Mesendoderm (in vitro differentiated cells): ENCODE data around the gene STX4.

ENCODE experiments used
- DNase-seq: peaks from one replicate; pipeline ENCODE4 v3.0.0; 2013
- H2AK5ac ChIP-seq: 2 replicates; pipeline ENCODE4 v1.6.1; 2013; ENCODE audit warnings: low read length, inconsistent platforms
- H2BK120ac ChIP-seq: 2 replicates; pipeline ENCODE4 v1.6.1; 2013; ENCODE audit warnings: low read depth, mild to moderate bottlenecking, low read length, moderate library complexity, mixed read lengths
- H2BK15ac ChIP-seq: replicated peaks from 2 replicates; pipeline ENCODE4 v1.6.1; 2013; ENCODE audit warnings: low read depth, mild to moderate bottlenecking, moderate library complexity
- H2BK5ac ChIP-seq: 2 replicates; pipeline ENCODE4 v1.6.1; 2013; ENCODE audit warnings: low read length, inconsistent platforms
- H3K18ac ChIP-seq: 2 replicates; pipeline ENCODE4 v1.6.1; 2013; ENCODE audit warnings: mild to moderate bottlenecking, low read length, mixed read lengths
- H3K23ac ChIP-seq: one replicate; pipeline ENCODE4 v1.6.1; 2013; ENCODE audit warnings: low read length
- H3K27ac ChIP-seq: 2 replicates; pipeline ENCODE4 v1.5.1; 2013; ENCODE audit warnings: low read depth, mild to moderate bottlenecking, inconsistent platforms, low read length, moderate library complexity
- H3K27me3 ChIP-seq: 2 replicates; pipeline ENCODE4 v1.6.1; 2013; ENCODE audit warnings: low read length, control low read depth, mild to moderate bottlenecking, inconsistent platforms; ENCODE audit not compliant: insufficient read depth, poor library complexity
- H3K36me3 ChIP-seq: 2 replicates; pipeline ENCODE4 v1.6.1; 2013; ENCODE audit warnings: low read length, inconsistent platforms; ENCODE audit not compliant: control insufficient read depth, insufficient read depth
- H3K4ac ChIP-seq: one replicate; pipeline ENCODE4 v1.6.1; 2013; ENCODE audit warnings: low read depth, mild to moderate bottlenecking, low read length, moderate library complexity
- H3K4me1 ChIP-seq: 2 replicates; pipeline ENCODE4 v1.6.1; 2013; ENCODE audit warnings: low read depth, low read length, inconsistent platforms; ENCODE audit not compliant: control insufficient read depth
- H3K4me2 ChIP-seq: 2 replicates; pipeline ENCODE4 v1.6.1; 2013; ENCODE audit warnings: low read length
- H3K4me3 ChIP-seq: 2 replicates; pipeline ENCODE4 v1.5.1; 2013; ENCODE audit warnings: mild to moderate bottlenecking, low read length
- H3K56ac ChIP-seq: one replicate; pipeline ENCODE4 v1.6.1; 2013; ENCODE audit warnings: low read length
- H3K79me1 ChIP-seq: 2 replicates; pipeline ENCODE4 v1.6.1; 2013; ENCODE audit warnings: low read length, inconsistent platforms
- H3K79me2 ChIP-seq: 2 replicates; pipeline ENCODE4 v1.6.1; 2013; ENCODE audit warnings: mild to moderate bottlenecking, low read length; ENCODE audit not compliant: control insufficient read depth, insufficient read depth
- H3K9ac ChIP-seq: 2 replicates; pipeline ENCODE4 v1.6.1; 2013; ENCODE audit warnings: low read length, inconsistent platforms
- H4K5ac ChIP-seq: one replicate; pipeline ENCODE4 v1.6.1; 2013; ENCODE audit warnings: low read length
- H4K8ac ChIP-seq: one replicate; pipeline ENCODE4 v1.6.1; 2013; ENCODE audit warnings: low read depth, mild to moderate bottlenecking, control low read depth, low read length, moderate library complexity
- WGBS: extraction: QIAGEN DNeasy Blood & Tissue Kit; methylation state at CpG from one replicate; pipeline ENCODE4 v1.1.7; 2013; ENCODE audit warnings: low lambda C conversion rate, missing lambda C conversion rate; ENCODE audit not compliant: insufficient coverage; ENCODE audit errors: extremely low coverage; 5-methylcytosine and 5-hydroxymethylcytosine counted together

STX4 gene

GRCh38 chr16:30986129-30986991 lies 47.0 kb upstream of the STX4 start:
- Histone ChIP-seq H3K18ac (no peak overlapping the region), H3K4me2 (no peak overlapping the region), H3K9ac (no peak overlapping the region), H3K36me3 (peaks cover 1% of the 10 kb centered on the region), H3K4ac (no peak overlapping the region), H3K27ac (no peak overlapping the region), H2AK5ac (no peak overlapping the region), H2BK15ac (no peak overlapping the region), H3K4me3 (no peak overlapping the region), H3K56ac (no peak overlapping the region), H3K79me1 (no peaks in the 10 kb centered on the region), H3K4me1 (peaks cover 2% of the 10 kb centered on the region), H4K5ac (no peak overlapping the region), H2BK5ac (no peak overlapping the region), H2BK120ac (no peak overlapping the region), H4K8ac (no peak overlapping the region), H3K79me2 (no peaks in the 10 kb centered on the region), H3K23ac (no peak overlapping the region), H3K27me3 (no peaks in the 10 kb centered on the region)
- WGBS: no CpG with 5 or more reads among the region's 29 CpGs
- no peak for DNase-seq

- Histone ChIP-seq H2BK120ac (no peak overlapping the region), H3K4me3 (no peak overlapping the region), H3K56ac (no peak overlapping the region), H3K27ac (no peak overlapping the region), H3K4me2 (no peak overlapping the region), H2BK15ac (no peak overlapping the region), H3K18ac (no peak overlapping the region), H4K8ac (no peak overlapping the region), H4K5ac (no peak overlapping the region), H3K4me1 (peaks cover 2% of the 10 kb centered on the region), H2BK5ac (no peak overlapping the region), H2AK5ac (no peak overlapping the region), H3K79me1 (no peaks in the 10 kb centered on the region), H3K9ac (no peak overlapping the region), H3K23ac (no peak overlapping the region), H3K79me2 (no peaks in the 10 kb centered on the region), H3K4ac (no peak overlapping the region), H3K36me3 (peaks cover 1% of the 10 kb centered on the region), H3K27me3 (no peaks in the 10 kb centered on the region)
- DNase-seq: no peak
- no CpG with 5 or more reads among the region's 30 CpGs for WGBS
These were observed 45.7 kb upstream of the STX4 start for GRCh38 chr16:30987581-30988190.

GRCh38 chr16:30989469-30990047 lies 43.8 kb upstream of the STX4 start:
- Histone ChIP-seq H2BK120ac (no peak overlapping the region), H3K79me1 (no peaks in the 10 kb centered on the region), H3K23ac (no peak overlapping the region), H4K8ac (no peak overlapping the region), H3K56ac (no peak overlapping the region), H3K4me3 (no peak overlapping the region), H3K36me3 (no peaks in the 10 kb centered on the region), H3K4ac (no peak overlapping the region), H3K18ac (no peak overlapping the region), H2BK5ac (no peak overlapping the region), H3K9ac (no peak overlapping the region), H3K27me3 (no peaks in the 10 kb centered on the region), H2AK5ac (no peak overlapping the region), H3K27ac (no peak overlapping the region), H3K79me2 (no peaks in the 10 kb centered on the region), H2BK15ac (no peak overlapping the region), H4K5ac (no peak overlapping the region), H3K4me2 (no peak overlapping the region), H3K4me1 (peaks cover 2% of the 10 kb centered on the region)
- no CpG with 5 or more reads among the region's 23 CpGs for WGBS
- DNase-seq: no peak

GRCh38 chr16:30990105-30990504 lies 43.3 kb upstream of the STX4 start:
- no peak overlapping the region for H2AK5ac ChIP-seq
- no peak overlapping the region for H3K9ac ChIP-seq
- H3K56ac ChIP-seq: no peak overlapping the region
- no peak overlapping the region for H2BK120ac ChIP-seq
- no peak overlapping the region for H3K18ac ChIP-seq
- no peak overlapping the region for H3K23ac ChIP-seq
- H3K4me2 ChIP-seq: no peak overlapping the region
- H3K4me1 ChIP-seq: peaks cover 1% of the 10 kb centered on the region
- H4K5ac ChIP-seq: no peak overlapping the region
- no peak overlapping the region for H3K4ac ChIP-seq
- H3K79me1 ChIP-seq: no peaks in the 10 kb centered on the region
- no CpG with 5 or more reads among the region's 12 CpGs for WGBS
- H4K8ac ChIP-seq: no peak overlapping the region
- H3K79me2 ChIP-seq: no peaks in the 10 kb centered on the region
- no peak for DNase-seq
- H3K4me3 ChIP-seq: no peak overlapping the region
- H3K36me3 ChIP-seq: no peaks in the 10 kb centered on the region
- H2BK15ac ChIP-seq: no peak overlapping the region
- H2BK5ac ChIP-seq: no peak overlapping the region
- no peak overlapping the region for H3K27ac ChIP-seq
- H3K27me3 ChIP-seq: no peaks in the 10 kb centered on the region

GRCh38 chr16:30991052-30991451 lies 42.3 kb upstream of the STX4 start:
- H3K79me1 ChIP-seq: no peaks in the 10 kb centered on the region
- H4K8ac ChIP-seq: no peak overlapping the region
- no peak overlapping the region for H2BK5ac ChIP-seq
- H3K27me3 ChIP-seq: no peaks in the 10 kb centered on the region
- no peaks in the 10 kb centered on the region for H3K4me1 ChIP-seq
- no peak overlapping the region for H3K18ac ChIP-seq
- no peak overlapping the region for H3K56ac ChIP-seq
- no peak overlapping the region for H3K27ac ChIP-seq
- H2BK120ac ChIP-seq: no peak overlapping the region
- no peak overlapping the region for H3K9ac ChIP-seq
- WGBS: no CpG with 5 or more reads among the region's 8 CpGs
- H3K4me3 ChIP-seq: no peak overlapping the region
- no peaks in the 10 kb centered on the region for H3K79me2 ChIP-seq
- no peak overlapping the region for H3K4ac ChIP-seq
- DNase-seq: no peak
- H2AK5ac ChIP-seq: no peak overlapping the region
- no peak overlapping the region for H2BK15ac ChIP-seq
- no peak overlapping the region for H3K4me2 ChIP-seq
- no peaks in the 10 kb centered on the region for H3K36me3 ChIP-seq
- H3K23ac ChIP-seq: no peak overlapping the region
- H4K5ac ChIP-seq: no peak overlapping the region
